NCI-H2081 (cell line): ENCODE results near the gene PGS1.

Source experiments
- DNase-seq, 2 experiments: peaks; one replicate each; lab custom pipeline; 2025; lab: John Stamatoyannopoulos, UW

The PGS1 gene

DNA sequence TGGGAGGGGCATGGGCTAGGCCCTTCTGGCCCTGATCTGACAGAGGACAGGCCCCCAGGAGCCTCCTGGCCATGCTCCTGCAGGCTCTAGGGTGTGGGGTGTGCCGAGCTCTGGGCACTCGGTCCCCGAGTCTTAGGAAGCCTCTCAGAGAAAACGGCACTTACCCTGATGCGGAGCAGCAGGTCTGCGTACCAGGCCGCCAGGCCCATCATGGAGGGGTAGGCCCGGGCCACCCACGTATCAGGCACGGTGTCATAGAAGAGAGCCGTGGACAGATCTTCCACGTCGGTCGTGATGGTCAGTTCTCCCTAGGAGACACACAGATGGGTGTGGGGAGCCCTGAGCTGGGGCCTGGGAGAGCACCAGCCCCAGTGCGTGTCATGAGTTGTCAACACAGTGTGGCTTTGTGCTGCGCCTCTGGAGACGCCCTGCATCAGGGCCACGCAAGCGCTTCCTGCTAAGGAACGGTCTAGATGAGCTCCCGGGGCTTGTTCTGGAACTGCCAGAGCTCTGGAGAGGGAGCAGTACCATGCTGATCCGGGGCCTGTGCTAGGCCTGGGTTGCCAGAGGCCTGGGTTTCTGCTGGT, 47.9 kb downstream of the PGS1 start:
- DNase-seq, result no peak

DNA sequence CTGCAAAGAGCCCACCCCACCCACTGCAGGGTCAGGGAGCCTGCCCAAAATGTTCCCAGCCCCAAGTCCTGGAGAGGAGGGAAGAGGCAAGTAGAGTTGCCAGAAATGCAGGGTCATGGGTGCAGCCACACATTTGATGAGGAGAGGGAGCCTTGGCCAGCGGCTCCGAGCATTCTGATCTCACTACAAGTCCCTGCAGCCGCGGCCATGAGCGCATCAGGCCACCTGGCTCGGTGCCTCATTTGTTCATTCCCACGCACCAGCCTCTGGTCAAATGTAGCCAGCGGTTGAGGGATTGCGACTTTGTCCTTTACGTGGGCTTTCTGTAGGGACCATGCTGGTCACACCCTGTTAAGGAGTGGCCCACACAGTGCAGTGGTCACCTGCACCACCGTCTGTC, 48.7 kb downstream of the PGS1 start:
- DNase-seq, result no peak

DNA sequence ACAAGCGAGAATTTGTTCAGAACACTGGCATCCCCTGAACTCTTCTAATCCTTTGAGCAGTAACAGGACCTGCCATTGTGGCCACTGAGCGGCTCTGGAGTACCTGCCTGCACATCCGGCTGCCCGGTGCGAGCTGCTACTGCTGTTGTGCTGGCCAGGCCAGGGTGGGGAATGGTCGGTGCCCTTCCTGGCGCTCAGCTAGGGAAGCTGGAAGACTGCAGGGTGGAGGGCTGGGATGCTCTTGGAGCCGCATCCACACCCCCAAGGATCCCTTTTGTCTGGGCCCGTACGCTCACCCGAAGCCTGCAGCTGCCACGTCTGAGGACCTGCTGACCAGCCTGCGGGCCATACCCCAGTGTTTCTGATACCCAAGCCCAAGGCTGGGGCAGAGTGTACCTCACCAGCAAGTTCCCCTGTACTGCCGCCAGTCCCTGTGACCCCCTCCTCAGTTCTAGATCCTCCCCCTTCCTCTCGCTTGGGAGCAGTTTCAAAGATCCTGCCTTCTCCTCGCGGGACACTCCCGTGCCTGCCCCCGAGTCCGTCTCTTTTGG, 49.7 kb downstream of the PGS1 start:
- DNase-seq, result no peak

DNA sequence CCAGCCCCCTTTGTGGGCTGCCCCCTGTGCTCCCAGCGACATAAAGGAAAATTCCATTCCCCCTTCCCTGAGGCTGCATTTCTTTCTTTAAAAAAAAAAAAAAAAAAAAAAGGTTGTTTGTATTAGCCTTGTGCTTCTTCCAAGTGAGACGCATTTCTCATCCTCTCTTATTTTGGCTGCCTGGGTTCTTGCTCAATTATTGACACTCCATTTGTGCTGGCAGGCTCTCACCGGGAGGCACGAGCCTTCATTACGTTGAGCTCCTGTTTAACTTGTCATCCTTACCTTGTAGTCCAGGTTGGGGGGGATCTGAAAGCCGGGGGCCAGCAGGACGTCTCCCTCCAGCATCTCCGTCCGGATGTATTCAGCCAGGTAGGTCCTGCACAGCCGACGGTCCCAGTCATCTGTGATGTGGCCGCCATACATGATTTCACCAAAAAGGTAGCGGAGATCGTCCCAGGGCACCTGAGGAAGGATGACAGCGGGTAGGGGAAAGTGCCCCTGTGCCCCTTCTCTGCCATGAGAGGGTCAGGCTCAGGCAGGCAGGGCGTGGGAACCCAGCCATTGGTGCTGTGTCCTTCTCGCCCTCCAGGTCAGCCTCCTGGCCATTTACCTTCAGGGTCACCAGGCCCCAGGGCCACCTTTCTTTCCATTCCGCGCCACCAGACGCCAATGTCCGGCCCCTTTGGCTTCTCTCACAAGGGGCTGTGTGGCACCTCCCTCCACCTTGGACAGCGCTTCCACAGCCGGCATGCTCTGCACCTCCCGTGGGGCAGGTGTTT, 50.6 kb downstream of the PGS1 start:
- no peak for DNase-seq

DNA sequence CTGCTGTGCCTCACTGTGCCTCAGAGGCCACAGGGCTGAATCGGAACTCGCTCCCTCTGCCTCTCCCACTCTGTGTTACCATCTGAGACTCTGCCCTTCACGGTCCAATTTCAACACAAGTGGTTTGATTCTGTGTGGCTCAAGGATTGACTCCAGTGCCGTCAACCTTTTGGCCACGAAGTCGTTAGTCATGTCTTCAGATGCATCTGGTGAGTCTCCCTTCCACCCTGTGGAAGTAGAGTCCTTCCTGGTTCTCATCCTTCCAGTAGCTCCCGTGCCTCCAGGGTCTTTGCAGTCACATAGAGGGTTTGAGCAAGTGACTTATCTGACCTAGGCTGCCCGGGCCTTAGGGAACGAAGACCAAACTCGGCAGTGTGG, 51.2 kb downstream of the PGS1 start:
- no peak for DNase-seq

DNA sequence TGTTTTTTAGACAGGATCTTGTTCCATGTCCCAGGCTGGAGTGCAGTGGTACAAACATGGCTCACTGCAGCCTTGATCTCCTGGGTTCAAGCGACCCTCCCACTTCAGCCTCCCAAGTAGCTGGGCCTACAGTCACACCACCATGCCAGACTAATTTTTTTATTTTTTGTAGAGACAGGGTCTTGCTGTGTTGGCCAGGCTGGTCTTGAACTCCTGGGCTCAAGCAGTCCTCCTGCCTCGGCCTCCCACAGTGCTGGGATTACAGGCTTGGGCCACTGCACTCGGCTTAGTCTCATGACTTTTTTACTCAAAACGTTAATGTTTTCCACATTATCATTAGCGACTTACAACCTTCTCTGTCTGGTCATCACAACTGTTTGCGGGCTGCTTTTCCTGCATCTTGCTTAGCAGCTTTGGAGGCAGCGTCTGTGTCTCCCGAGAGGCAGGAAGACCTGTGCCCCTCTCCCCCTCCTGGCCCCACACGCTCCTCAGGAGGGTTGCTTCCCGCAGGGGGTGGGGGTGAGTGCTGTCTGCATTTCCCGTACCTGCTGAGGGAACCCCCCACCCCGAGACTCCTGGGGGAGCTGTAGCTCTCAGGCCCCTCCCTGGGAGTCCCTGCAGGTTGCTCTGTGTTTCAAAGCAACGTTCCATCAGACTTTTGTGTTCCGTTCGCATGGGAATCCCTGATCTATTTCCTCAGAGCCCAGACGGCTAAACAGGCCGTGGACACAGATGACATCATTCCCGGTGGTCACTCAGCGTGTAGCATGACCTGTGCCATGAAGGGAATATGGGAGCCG, 52.6 kb downstream of the PGS1 start:
- no peak for DNase-seq

DNA sequence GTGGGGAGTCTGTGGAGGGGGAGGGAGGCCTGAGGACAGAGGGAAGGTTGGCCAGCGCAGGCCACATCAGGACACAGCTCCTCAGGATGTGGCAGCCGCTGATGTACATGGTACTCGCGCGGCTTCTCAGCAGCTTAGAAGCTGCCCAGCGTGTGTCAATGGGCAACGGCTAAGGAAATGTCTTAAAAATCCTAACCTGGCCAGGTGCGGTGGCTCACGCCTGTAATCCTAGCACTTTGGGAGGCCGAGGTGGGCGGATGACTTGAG, 53.2 kb downstream of the PGS1 start:
- no peak for DNase-seq

DNA sequence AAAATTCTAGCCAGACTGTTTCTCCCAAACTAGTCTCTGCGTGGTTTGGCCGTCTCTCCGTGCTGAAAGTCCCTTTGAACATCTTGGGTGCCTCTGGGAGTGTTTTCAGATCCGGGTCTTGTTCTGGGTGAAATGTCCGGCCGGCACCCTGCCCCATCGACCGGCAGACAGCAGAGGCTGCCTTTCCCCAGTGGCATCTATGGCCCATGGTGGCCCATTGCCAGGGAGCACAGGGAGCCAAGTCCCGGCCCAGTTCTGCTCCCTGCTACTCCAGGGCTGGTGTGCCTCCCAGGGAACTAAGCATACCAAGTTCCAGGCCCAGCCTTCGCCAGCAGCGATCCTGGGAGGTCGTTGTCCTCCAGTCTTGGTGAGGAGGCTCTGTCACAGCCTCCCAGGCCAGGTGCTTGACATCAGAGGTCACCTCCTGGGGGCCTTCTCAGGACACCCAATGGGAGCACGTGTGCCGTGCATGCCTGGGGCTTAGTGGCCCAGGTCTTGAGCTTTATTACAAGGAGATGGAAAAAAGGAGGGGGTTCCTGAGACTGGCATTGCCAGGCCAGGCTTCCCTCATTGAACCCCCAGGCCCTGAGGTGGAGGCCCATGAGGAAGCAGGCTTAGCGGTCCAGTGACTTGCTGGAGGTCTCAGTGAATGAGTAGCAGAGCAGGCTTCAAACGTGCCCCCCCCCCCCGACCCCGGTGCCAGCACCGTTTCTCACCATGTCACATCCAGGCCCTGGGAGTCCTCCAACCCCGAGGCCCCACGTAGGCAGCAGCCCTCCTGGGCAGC, 54.0 kb downstream of the PGS1 start:
- no peak for DNase-seq

DNA sequence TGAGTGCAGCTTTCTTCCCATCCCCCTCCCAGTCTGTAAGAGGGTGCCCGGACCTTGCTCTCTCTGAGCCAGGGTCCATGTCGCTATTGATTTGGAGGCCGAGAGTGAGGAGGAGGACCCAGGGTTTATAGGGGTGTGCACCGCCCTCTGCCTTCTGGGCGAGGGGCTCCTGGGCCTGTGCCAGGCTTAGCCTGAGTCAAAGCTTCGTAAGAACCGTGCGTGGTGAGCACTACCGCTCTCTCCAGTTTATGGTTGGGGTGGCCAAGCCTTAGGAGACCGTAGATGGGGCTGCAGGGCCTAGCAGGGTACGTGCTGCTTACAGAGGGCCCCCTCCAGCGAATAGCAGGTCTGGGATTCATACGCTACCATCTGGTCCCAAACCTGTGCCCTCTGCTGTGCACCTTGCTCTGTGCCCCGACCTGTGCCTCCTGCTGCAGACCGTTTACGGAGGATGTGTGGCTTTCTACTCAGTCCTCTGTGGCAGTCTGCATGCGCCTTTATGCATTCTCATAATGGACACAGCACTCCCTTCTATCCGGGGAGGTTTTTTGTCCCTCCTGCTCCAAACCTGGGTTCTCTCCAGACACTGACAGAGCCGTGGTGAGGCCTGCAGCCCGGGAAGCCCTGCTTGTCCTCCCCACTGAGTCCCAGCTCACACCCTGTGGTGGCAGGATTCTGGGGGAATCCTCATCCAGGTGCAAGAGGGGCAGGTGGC, 54.7 kb downstream of the PGS1 start:
- no peak for DNase-seq

DNA sequence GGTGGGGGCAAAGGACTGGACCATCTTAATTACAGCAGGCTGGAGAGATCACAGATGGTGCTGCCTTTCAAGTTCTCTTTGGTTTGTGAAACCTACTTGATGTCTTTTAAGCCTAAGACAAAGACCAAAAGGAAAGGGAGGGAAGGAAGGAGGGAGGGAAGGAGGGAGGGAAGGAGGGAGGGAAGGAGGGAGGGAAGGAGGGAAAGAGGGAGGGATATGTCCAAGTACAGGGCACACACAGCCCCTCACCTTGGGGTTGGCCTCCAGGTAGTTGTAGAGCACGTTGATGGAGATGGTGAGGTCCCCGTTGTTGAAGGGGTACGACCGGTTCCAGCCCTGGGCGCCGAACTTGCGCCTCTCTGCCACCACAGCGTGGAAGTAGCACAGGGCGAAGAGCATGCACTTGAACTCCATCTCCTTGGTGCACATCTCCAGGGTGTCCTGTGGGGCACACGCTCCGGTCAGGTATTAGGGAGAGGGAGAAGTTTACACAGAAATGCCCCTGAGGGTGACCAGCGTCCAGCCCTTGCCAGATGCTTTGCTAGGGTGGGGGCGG, 55.4 kb downstream of the PGS1 start:
- DNase-seq, result no peak

DNA sequence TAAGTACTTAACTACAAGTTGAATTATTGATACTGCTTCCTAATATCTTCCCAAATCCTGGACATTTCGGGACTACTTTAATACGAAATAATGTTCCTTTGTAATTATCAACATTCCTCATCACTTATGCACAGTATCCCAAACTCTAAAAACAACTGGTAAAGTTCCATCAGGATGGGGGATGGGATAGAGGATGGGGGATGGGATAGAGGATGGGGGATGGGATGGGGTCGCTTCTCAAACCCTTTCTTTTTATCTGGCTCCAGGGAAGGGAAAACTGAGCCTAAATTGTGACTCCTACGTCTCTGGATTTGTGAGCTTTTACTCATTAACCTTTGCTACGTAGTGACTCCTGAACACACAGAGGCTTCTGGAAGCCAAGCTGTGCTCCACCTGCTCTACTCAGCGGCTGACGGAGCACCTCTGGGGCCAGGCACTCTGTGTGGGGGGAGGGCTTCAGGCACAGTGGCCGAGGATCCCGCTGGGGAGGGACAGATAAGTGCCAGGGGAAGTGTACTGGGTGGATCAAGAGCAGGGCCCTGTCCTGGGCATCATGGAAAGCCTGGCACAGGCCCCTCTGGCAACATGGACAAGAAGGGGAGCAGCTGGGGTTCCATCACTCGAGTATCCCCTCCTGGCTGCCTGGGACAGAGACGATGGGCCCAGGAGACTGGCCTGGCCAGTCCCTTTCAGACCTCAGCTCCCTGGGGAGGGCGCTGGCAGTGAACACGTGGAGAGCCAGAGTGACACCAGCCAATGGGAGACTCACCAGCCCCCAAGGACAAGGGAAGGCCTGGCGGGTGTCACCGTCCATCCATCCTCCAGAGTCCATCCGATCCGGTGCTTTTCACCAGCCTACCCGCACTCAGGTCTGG, 56.2 kb downstream of the PGS1 start:
- DNase-seq, result no peak

DNA sequence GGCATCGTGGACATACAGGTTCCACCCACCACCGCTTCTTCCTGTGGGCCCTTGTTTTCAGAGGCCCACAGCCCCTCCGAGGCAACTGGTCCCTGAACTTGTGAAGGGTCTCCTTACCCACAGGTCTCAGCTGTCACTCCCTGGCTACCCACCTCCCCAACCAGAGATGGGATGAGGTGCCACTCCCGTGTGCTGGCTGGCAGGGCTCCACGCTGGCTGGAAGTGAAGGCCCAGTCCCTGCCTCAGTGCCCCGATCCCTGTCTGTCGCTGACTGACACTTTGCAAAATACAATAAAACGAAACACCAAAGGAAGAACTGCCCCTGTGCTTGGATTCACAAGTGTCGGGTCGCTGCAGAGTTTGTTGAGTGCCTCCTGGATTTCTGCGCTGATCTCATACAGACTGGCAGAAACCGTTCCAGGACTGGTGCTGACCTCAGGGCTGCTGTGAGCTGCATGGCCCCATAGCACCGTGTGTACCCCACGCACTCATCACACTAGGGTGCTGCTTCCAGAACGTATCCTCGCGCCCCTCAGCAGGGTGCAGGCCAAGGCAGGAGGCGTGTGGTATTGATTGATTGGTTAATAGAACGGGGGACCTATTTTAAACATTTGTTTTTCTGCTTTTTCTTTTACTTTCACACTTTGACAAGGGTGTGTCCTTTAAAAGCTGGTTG, 57.0 kb downstream of the PGS1 start:
- no peak for DNase-seq

DNA sequence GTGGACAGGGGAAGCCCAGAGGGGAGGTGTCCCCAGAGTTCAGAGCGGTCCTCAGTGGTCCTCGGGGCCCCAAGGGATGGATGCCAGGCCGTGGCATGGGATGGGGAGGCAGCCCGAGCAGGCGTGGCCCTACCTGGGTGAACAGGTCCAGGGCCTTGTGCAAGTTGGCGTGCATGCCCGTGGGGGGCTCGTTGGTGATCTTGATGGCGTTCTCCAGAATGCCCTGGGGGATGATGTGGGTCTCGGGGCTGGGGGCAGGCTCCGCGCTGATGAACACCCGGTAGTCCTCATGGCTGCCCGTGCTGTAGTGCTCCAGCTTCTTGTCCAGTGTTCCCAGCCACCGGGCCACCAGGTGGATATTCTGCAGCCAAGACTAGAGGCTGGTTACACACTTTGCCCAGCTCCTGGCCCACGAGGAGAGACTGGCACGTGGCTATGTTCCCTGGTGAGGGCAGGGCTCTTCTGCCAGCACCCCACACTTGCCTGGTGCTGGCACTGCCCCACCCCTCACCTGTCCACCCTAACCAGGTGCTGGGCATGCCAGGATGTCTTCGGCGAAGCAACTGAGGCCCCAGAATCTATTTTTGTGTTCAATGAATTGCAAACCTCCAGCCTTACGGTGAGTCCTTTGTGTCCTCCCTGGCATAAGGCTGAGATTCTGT, 59.2 kb downstream of the PGS1 start:
- no peak for DNase-seq

DNA sequence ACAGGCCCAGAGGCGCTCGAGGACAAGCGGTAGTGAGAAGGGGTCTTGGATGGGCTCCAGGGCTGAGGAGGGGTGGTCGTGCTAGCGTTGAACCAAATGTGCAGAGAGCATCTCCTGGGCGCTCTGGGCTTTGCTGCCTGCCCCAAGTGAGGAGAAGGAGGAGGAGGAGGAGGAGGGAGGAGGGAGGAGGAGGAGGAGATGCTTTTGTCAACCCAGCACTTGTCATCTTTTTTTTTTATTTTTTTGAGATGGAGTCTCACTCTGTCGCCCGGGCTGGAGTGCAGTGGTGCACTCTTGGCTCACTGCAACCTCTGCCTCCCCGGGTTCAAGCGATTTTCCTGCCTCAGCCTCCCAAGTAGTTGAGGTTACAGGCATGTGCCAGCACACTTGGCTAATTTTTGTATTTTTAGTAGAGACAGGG, 59.8 kb downstream of the PGS1 start:
- no peak for DNase-seq

DNA sequence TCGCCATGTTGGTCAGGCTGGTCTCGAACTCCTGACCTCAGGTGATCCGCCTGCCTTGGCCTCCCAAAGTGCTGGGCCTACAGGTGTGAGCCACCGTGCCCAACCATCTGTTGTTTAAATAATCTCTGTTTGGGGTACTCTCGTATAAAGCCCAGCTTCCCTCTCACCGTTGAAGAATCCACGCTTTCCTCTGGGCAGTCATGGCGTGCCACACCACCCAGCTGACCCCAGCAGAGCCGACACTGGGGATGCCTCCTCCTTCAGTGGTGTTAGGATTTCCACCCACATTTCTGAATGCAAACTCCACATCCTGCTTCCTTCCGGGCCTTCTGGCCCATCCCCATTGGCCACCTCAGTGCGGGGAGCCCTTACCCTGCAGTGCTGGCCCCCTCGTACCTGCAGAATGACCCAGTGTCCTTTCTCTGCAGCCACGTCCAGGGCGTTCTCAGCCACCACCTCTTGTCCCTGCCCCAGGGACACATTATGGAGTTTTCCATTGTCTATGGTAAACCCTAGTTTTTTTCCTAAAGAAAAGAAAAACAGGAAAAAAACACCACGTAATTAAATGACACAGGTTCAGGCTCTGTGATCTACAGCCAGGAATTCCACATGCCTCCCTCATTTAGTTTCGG, 60.4 kb downstream of the PGS1 start:
- DNase-seq, result no peak

DNA sequence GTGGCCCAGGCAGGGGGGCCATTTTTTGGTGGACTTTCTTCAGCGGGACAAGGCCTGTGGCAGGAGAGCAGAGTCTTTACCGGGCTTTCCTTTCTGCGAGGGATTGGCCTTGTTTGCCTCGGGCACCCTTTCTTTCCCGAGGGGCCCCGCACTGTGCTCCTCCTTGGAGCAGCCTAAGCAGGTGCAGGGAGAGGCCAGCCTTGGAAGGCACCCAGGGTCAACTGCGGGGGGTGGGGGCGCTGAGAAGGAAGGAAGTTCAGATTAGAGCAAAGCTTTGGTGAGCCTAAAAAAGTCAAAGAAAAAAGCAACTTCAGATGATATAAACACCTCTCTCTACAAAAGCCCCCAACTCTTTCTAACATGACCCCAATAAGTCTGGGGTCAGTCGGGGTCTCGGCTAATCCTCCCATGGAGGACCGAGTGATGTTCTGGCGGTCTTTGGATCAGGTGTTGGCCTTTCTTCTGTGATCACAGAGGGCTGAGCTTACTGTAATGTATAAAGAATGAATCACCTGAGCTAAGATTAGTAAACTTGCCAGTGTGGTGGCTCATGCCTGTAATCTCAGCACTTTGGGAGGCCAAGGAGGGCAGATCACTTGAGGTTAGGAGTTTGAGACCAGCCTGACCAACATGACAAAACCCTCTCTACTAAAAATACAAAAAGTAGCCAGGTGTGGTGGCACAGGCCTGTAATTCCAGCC, 63.0 kb downstream of the PGS1 start:
- DNase-seq, result no peak

DNA sequence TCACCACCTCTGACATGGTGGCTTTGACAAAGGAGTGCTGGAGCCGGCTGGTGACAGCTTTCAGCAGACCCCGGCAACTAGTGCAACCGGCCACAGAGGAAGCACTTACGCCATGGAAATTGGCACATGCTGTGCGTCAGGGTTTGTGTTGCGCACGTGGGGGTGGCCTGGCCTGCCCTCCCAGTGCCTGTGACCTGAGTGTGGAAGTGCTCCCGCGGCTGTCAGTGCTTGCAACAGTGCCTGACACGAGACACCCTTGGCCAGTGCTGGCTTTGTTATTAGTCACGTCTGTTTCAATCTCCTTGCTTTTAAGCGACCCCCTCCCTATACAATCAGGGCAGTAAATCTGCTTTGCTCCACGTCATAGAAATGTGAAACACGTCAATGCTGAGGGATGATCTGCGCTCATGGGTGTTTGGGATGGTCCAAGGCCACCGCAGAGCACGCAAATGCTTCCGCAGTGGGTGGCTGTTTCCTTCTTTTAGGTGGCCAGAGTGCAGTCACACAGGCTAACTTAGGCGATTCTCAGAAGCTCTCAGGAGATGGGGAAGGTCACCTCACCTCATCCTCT, 64.3 kb downstream of the PGS1 start:
- no peak for DNase-seq

DNA sequence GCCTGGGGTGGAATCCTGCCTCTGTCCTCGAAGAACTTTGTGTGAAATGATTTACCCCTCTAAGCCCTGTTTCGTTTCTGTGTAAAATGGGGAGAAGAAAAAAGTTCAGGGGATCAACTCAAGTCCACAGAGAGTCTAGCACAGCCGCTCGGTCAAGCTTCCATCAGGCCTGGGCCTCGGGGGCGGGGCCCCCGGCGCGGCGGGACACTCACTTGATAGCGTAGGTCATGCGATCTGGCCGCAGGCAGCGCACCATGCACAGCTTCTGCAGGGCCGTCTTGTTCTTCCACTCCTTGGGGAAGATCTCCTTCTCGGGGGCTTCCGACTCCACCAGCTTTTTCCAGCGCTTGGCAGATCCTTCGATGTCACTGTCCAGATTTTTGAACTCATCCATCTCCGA, 65.9 kb downstream of the PGS1 start:
- no peak for DNase-seq
